Measurements from ENCODE around the gene ATXN3.

The ATXN3 gene

GRCh38 chr14:92012121-92012748 lies 94.1 kb downstream of the ATXN3 start:
- Histone ChIP-seq H3K9me3 (ENCODE audit: control extremely low read depth in 1 of 5, control insufficient read depth in 4 of 5, insufficient read depth in 2 of 5, low read depth in 1 of 5, low read length in 4 of 5) (no peaks in the 10 kb centered on the region), H3K36me3 (ENCODE audit: control insufficient read depth in 4 of 4, insufficient read depth in 4 of 4, low read length in 3 of 4) (peaks cover 8 to 76% (median 39%) of the 10 kb centered on the region in 4 experiments), H3K4me3 (ENCODE audit: control insufficient read depth in 1 of 7, extremely low read depth in 1 of 7, insufficient read depth in 4 of 7, low read depth in 2 of 7, low read length in 6 of 7) (no peak overlapping the region), H3K4me1 (ENCODE audit: control extremely low read depth in 1 of 4, control insufficient read depth in 4 of 4, insufficient read depth in 4 of 4, low read length in 3 of 4) (no peaks in the 10 kb centered on the region), H3K27me3 (replicated peaks in 2 of 5; ENCODE audit: control insufficient read depth in 4 of 5, insufficient read depth in 5 of 5, low read length in 4 of 5) (no peaks in the 10 kb centered on the region), H3K27ac (ENCODE audit: insufficient read depth in 1 of 2, low read depth in 1 of 2, low read length in 2 of 2, poor library complexity in 1 of 2, severe bottlenecking in 2 of 2) (no peak overlapping the region)
- ChIA-PET CTCF (interaction anchor here (1.1 to 1.3 kb wide), 2 partner anchors 8 to 10 kb away, joined by 3 read pairs; no protein-coding TSS in a partner anchor), POLR2A (no interaction called here)
- no peak for DNase-seq
- WGBS (ENCODE audit: insufficient coverage), result 100% methylated on average over 3 of the region's 4 CpGs

- 100% methylated on average over 1 of the region's 3 CpGs for WGBS (ENCODE audit: insufficient coverage)
Observed at GRCh38 chr14:92010644-92011043, 95.7 kb downstream of the ATXN3 start.

GRCh38 chr14:92009604-92010003 lies 96.8 kb downstream of the ATXN3 start:
- CTCF ChIA-PET, result interaction anchor here (1.6 to 1.7 kb wide), 2 partner anchors 8 to 12 kb away, joined by 4 to 5 read pairs; no protein-coding TSS in a partner anchor
- Histone ChIP-seq H3K36me3 (ENCODE audit: control insufficient read depth in 4 of 4, insufficient read depth in 4 of 4, low read length in 3 of 4) (peaks cover 8 to 74% (median 37%) of the 10 kb centered on the region in 4 experiments), H3K4me1 (ENCODE audit: control extremely low read depth in 1 of 4, control insufficient read depth in 4 of 4, insufficient read depth in 4 of 4, low read length in 3 of 4) (no peaks in the 10 kb centered on the region), H3K27me3 (replicated peaks in 2 of 5; ENCODE audit: control insufficient read depth in 4 of 5, insufficient read depth in 5 of 5, low read length in 4 of 5) (no peaks in the 10 kb centered on the region), H3K4me3 (ENCODE audit: control insufficient read depth in 1 of 7, extremely low read depth in 1 of 7, insufficient read depth in 4 of 7, low read depth in 2 of 7, low read length in 6 of 7) (no peak overlapping the region), H3K9me3 (ENCODE audit: control extremely low read depth in 1 of 5, control insufficient read depth in 4 of 5, insufficient read depth in 2 of 5, low read depth in 1 of 5, low read length in 4 of 5) (no peaks in the 10 kb centered on the region), H3K27ac (ENCODE audit: insufficient read depth in 1 of 2, low read depth in 1 of 2, low read length in 2 of 2, poor library complexity in 1 of 2, severe bottlenecking in 2 of 2) (no peak overlapping the region)
- no CpG with 5 or more reads among the region's 1 CpG for WGBS (ENCODE audit: insufficient coverage)
- POLR2A ChIA-PET, result no interaction called here
- no peak for DNase-seq

More at GRCh38 chr14:92010644-92011043, 95.7 kb downstream of the ATXN3 start:
- ChIA-PET POLR2A (no interaction called here), CTCF (interaction anchor here (1.6 to 1.7 kb wide), 2 partner anchors 9 to 13 kb away, joined by 4 to 5 read pairs; no protein-coding TSS in a partner anchor)
- Histone ChIP-seq H3K36me3 (ENCODE audit: control insufficient read depth in 4 of 4, insufficient read depth in 4 of 4, low read length in 3 of 4) (peaks cover 4 to 71% (median 34%) of the 10 kb centered on the region in 4 experiments), H3K27me3 (replicated peaks in 2 of 5; ENCODE audit: control insufficient read depth in 4 of 5, insufficient read depth in 5 of 5, low read length in 4 of 5) (no peaks in the 10 kb centered on the region), H3K4me3 (ENCODE audit: control insufficient read depth in 1 of 7, extremely low read depth in 1 of 7, insufficient read depth in 4 of 7, low read depth in 2 of 7, low read length in 6 of 7) (no peak overlapping the region), H3K4me1 (ENCODE audit: control extremely low read depth in 1 of 4, control insufficient read depth in 4 of 4, insufficient read depth in 4 of 4, low read length in 3 of 4) (no peaks in the 10 kb centered on the region), H3K9me3 (ENCODE audit: control extremely low read depth in 1 of 5, control insufficient read depth in 4 of 5, insufficient read depth in 2 of 5, low read depth in 1 of 5, low read length in 4 of 5) (no peaks in the 10 kb centered on the region), H3K27ac (ENCODE audit: insufficient read depth in 1 of 2, low read depth in 1 of 2, low read length in 2 of 2, poor library complexity in 1 of 2, severe bottlenecking in 2 of 2) (no peak overlapping the region)
- DNase-seq, result no peak

Data from common myeloid progenitor, CD34-positive (primary cell).